ENCODE results near the gene PAM. TPM values are rescaled to one million over a fixed set of nuclear protein-coding genes. Genes with fewer than 3 reads are reported as not detected.

The PAM gene
- total and polyA plus RNA-seq, 2 of the 13 experiments (the other 11 are each of a cell fraction or from before 2014, with no cell fraction given): 20.2 to 79.1 TPM

DNA sequence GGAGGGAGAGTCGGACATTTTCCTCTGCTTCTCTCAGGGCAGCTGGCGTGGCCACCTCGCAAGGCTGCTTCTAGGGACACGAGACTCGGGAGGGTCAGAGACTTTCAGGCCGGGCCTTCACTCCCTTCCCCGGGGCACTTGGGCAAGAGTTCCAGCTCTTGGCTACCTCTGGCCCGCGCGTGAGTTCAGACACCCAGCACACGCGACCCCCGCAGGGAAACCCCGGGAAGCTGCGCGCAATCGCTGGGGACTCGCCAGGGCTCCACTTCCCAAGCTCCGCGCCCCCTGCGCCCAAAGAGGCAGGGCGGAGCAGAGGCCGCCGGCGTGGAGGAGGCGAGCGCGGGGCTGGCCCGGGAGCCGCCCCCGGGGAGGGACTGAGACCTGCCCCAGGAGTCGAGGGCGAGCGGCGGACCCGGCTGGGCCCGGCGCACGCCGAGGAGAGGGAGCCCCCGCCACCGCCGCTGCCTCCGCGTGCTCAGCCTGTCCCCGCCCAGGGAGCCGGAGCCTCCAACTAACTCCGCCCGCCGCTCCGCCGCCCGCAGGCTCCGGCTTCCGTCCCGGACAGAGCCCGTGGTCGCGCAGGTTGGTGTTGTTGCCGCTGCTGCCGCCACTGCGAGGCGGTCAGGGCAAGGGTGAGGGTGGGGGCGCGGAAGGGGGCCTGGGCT is at the start of gene PAM (continued):
- TF ChIP-seq ZNF260 (CRISPR knock-in tag; IDR thresholded peaks at IDR 0.05; ENCODE audit: borderline replicate concordance, low read depth) (no peak), SMARCE1 (IDR thresholded peaks at IDR 0.05; ENCODE audit: borderline replicate concordance) (no peak), TBX3 (IDR thresholded peaks at IDR 0.05; ENCODE audit: borderline replicate concordance) (no peak), NCOA2 (CRISPR knock-in tag; IDR thresholded peaks at IDR 0.05) (no peak), AGO2 (optimal IDR thresholded peaks at IDR 0.05; ENCODE audit: low read depth, low read length) (peak; percentile 27), CREM (IDR thresholded peaks at IDR 0.05) (no peak), CREM (CRISPR knock-in tag; IDR thresholded peaks at IDR 0.05) (no peak), RFXANK (CRISPR knock-in tag; IDR thresholded peaks at IDR 0.05) (no peak), ELF1 (CRISPR knock-in tag; IDR thresholded peaks at IDR 0.05) (no peak), XRCC5 (optimal IDR thresholded peaks at IDR 0.05; ENCODE audit: low read length) (peak; percentile 40), ZNF333 (CRISPR knock-in tag; IDR thresholded peaks at IDR 0.05; ENCODE audit: borderline replicate concordance) (peak; percentile 71; the same call in 1 of the 2 replicates), KLF16 (CRISPR knock-in tag; IDR thresholded peaks at IDR 0.05) (no peak), FOXO1 (CRISPR knock-in tag; IDR thresholded peaks at IDR 0.05) (no peak), MXD4 (CRISPR knock-in tag; IDR thresholded peaks at IDR 0.05) (no peak), RBFOX2 (IDR thresholded peaks at IDR 0.05; ENCODE audit: low read depth, low read length) (peak; percentile 85), ZNF12 (CRISPR knock-in tag; IDR thresholded peaks at IDR 0.05) (no peak), ZNF510 (CRISPR knock-in tag; IDR thresholded peaks at IDR 0.05; ENCODE audit: low read depth) (no peak), ZNF282 (IDR thresholded peaks at IDR 0.05; ENCODE audit: partially characterized antibody) (no peak), HNRNPLL (IDR thresholded peaks at IDR 0.05; ENCODE audit: low read depth, low read length, poor library complexity, severe bottlenecking) (peak; percentile 73), CCAR2 (optimal IDR thresholded peaks at IDR 0.05; ENCODE audit: low read depth, low read length) (no peak), NKX3-1 (CRISPR knock-in tag; IDR thresholded peaks at IDR 0.05) (no peak), MYC (CRISPR knock-in tag; IDR thresholded peaks at IDR 0.05; ENCODE audit: borderline replicate concordance) (peak; percentile 80), ZNF775 (CRISPR knock-in tag; IDR thresholded peaks at IDR 0.05; ENCODE audit: borderline replicate concordance) (no peak), REL (CRISPR knock-in tag; conservative IDR thresholded peaks at IDR 0.05) (no peak)
- TF ChIP-seq, protein P1, sequence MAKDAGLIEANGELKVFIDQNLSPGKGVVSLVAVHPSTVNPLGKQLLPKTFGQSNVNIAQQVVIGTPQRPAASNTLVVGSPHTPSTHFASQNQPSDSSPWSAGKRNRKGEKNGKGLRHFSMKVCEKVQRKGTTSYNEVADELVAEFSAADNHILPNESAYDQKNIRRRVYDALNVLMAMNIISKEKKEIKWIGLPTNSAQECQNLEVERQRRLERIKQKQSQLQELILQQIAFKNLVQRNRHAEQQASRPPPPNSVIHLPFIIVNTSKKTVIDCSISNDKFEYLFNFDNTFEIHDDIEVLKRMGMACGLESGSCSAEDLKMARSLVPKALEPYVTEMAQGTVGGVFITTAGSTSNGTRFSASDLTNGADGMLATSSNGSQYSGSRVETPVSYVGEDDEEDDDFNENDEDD (CRISPR knock-in tag; IDR thresholded peaks at IDR 0.05; ENCODE audit: borderline replicate concordance): peak; percentile 72; the same call in 1 of the 2 replicates
- TF ChIP-seq, protein P2, sequence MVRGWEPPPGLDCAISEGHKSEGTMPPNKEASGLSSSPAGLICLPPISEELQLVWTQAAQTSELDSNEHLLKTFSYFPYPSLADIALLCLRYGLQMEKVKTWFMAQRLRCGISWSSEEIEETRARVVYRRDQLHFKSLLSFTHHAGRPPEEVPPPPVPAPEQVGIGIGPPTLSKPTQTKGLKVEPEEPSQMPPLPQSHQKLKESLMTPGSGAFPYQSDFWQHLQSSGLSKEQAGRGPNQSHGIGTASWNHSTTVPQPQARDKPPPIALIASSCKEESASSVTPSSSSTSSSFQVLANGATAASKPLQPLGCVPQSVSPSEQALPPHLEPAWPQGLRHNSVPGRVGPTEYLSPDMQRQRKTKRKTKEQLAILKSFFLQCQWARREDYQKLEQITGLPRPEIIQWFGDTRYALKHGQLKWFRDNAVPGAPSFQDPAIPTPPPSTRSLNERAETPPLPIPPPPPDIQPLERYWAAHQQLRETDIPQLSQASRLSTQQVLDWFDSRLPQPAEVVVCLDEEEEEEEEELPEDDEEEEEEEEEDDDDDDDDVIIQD (CRISPR knock-in tag; IDR thresholded peaks at IDR 0.05; ENCODE audit: low read depth): no peak
- TF ChIP-seq, protein P3, sequence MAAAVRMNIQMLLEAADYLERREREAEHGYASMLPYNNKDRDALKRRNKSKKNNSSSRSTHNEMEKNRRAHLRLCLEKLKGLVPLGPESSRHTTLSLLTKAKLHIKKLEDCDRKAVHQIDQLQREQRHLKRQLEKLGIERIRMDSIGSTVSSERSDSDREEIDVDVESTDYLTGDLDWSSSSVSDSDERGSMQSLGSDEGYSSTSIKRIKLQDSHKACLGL (CRISPR knock-in tag; IDR thresholded peaks at IDR 0.05): no peak; the same call in 1 of the 2 replicates
